ENCODE measurements around the gene FA2H. TPM values are rescaled to one million over a fixed set of nuclear protein-coding genes. Genes with fewer than 3 reads are reported as not detected.
A peak's percentile ranks its signal among the peaks of the same experiment; 100 is the strongest.

The FA2H gene
- total and polyA plus RNA-seq, 2 of the 13 experiments (the other 11 are each of a cell fraction or from before 2014, with no cell fraction given), result 0.20 TPM; not detected in 1

- TF ChIP-seq EED (CRISPR knock-in tag; IDR thresholded peaks at IDR 0.05) (peak; percentile 74; the same call in 1 of the 2 replicates), ZFP90 (CRISPR knock-in tag; IDR thresholded peaks at IDR 0.05; ENCODE audit: borderline replicate concordance) (peak; percentile 90), ZNF460 (CRISPR knock-in tag; IDR thresholded peaks at IDR 0.05; ENCODE audit: borderline replicate concordance) (no peak; the same call in 1 of the 2 replicates), ZNF20 (CRISPR knock-in tag; IDR thresholded peaks at IDR 0.05) (no peak), ZNF205 (CRISPR knock-in tag; IDR thresholded peaks at IDR 0.05) (peak; percentile 85), ARHGAP35 (CRISPR knock-in tag; IDR thresholded peaks at IDR 0.05; ENCODE audit: borderline replicate concordance) (peak; percentile 84), HHEX (CRISPR knock-in tag; IDR thresholded peaks at IDR 0.05) (0 out of 2 replicates have a peak, but pooled peaks have one; percentile 6), HDAC6 (IDR thresholded peaks at IDR 0.05; ENCODE audit: low read depth, low read length) (no peak), HOXA7 (CRISPR knock-in tag; IDR thresholded peaks at IDR 0.05) (no peak), AKNA (CRISPR knock-in tag; IDR thresholded peaks at IDR 0.05; ENCODE audit: borderline replicate concordance) (no peak), TBX3 (IDR thresholded peaks at IDR 0.05; ENCODE audit: borderline replicate concordance) (no peak), ZNF235 (CRISPR knock-in tag; IDR thresholded peaks at IDR 0.05; ENCODE audit: borderline replicate concordance) (no peak), ZBTB39 (CRISPR knock-in tag; IDR thresholded peaks at IDR 0.05) (no peak; the same call in 1 of the 2 replicates)
- TF ChIP-seq, protein P1, sequence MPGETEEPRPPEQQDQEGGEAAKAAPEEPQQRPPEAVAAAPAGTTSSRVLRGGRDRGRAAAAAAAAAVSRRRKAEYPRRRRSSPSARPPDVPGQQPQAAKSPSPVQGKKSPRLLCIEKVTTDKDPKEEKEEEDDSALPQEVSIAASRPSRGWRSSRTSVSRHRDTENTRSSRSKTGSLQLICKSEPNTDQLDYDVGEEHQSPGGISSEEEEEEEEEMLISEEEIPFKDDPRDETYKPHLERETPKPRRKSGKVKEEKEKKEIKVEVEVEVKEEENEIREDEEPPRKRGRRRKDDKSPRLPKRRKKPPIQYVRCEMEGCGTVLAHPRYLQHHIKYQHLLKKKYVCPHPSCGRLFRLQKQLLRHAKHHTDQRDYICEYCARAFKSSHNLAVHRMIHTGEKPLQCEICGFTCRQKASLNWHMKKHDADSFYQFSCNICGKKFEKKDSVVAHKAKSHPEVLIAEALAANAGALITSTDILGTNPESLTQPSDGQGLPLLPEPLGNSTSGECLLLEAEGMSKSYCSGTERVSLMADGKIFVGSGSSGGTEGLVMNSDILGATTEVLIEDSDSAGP (CRISPR knock-in tag; IDR thresholded peaks at IDR 0.05; ENCODE audit: borderline replicate concordance), result peak; percentile 93
- TF ChIP-seq, protein P2, sequence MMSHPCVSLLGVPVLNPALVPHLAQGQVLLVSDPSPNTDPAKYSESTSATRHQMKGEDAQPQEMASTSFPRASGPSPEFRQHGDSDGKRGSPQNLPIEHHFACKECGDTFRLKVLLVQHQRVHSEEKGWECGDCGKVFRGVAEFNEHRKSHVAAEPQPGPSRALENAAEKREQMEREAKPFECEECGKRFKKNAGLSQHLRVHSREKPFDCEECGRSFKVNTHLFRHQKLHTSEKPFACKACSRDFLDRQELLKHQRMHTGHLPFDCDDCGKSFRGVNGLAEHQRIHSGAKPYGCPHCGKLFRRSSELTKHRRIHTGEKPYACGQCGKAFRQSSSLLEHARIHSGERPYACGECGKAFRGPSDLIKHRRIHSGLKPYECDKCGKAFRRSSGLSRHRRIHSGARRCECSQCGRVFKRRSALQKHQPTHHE (CRISPR knock-in tag; IDR thresholded peaks at IDR 0.05; ENCODE audit: borderline replicate concordance), result no peak
Observed at GRCh38 chr16:74813109-74813641, 38.6 kb upstream of the FA2H start (continued).
